GM19240 (cell line): ENCODE results near the gene PPP1R18.
A peak's percentile ranks its signal among the peaks of the same experiment; 100 is the strongest.
"Not testable (repeated sequence)": the region's sequence is repeated elsewhere in the genome, so short reads cannot be mapped to it uniquely, and the experiment has no call there.

Experiments used
- DNase-seq: peaks from one replicate; pipeline ENCODE4 v3.0.0; 2011; ENCODE audit warnings: low spot score; ENCODE audit not compliant: insufficient read length

The PPP1R18 gene

GRCh38 chr6:30686009-30686907 lies at the start of gene PPP1R18:
PPP1R18 (minus strand) TSS chr6:30686645; CDS start chr6:30686018, 627 bp downstream.
- no peak for DNase-seq

GRCh38 chr6:30735668-30736314 lies 49.3 kb upstream of the PPP1R18 start:
- no peak for DNase-seq

- no peak for DNase-seq
Observed at GRCh38 chr6:30732237-30732943, 45.9 kb upstream of the PPP1R18 start.

GRCh38 chr6:30730601-30731435 lies 44.4 kb upstream of the PPP1R18 start:
- DNase-seq, result peak; percentile 52

DNA sequence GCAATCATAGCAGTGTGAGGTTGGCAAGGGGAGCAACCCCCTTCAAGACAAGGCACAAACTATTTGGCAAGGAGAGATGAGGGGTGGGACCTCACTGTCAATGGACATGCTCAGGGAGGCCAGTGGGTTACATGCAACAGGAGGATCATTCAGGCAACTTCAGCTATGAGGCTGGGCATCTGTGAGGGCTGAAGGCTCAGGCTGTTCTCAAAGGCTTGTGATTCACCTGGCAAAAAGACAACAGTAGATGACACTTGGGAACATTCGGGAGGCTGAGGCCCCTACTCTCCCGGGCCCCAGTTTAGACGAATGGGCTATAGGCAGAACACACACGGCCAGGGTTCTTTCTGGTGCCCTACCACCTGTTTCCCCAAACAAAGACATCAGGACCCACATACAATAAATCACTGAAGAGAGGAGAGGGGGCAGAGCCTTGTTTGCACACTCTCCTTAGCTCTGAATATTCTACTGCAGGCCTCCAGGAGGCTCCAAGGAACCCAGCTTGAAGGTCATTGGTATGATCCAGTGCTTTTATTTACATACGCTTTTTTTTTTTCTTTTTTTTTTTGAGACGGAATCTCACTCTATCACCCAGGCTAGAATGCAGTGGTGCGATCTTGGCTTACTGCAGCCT lies 41.6 kb upstream of the PPP1R18 start:
- no peak for DNase-seq

DNA sequence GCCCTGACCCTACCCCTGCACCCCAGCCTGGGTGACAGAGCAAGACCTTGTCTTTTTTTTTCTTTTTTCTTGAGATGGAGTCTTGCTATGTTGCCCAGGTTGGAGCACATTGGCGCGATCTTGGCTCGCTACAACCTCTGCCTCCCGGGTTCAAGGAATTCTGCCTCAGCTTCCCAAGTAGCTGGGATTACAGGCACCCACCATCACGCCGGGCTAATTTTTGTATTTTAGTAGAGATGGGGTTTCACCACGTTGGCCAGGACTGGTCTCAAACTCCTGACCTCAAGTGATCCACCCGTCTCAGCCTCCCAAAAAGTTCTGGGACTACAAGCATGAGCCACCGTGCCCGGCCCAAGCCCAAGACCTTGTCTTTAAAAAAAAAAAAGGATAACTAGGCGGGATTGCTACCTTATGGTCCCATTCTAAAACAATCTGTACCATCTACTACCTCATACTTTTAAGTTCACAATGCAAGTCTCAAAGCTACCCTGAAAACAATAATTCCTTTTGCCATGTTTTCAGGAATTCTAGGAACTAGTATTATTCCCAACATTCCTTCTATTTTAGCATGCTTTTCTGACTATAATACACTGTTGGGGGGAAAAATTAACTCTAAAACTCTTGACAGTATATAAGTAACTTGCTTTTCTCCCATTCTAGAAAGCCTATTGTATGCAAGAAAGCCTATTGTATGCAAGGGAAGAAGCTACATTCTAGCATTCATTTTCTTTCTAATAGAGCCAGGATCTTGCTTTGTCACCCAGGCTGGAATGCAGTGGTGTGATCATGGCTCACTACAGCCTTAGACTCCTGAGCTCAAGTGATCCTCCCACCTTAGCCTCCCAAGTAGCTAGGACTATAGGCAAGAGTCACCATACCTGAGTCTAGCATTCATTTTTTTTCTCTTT lies 40.3 kb upstream of the PPP1R18 start:
- DNase-seq, result no peak

GRCh38 chr6:30725713-30726505 lies 39.5 kb upstream of the PPP1R18 start:
- DNase-seq, result no peak

DNA sequence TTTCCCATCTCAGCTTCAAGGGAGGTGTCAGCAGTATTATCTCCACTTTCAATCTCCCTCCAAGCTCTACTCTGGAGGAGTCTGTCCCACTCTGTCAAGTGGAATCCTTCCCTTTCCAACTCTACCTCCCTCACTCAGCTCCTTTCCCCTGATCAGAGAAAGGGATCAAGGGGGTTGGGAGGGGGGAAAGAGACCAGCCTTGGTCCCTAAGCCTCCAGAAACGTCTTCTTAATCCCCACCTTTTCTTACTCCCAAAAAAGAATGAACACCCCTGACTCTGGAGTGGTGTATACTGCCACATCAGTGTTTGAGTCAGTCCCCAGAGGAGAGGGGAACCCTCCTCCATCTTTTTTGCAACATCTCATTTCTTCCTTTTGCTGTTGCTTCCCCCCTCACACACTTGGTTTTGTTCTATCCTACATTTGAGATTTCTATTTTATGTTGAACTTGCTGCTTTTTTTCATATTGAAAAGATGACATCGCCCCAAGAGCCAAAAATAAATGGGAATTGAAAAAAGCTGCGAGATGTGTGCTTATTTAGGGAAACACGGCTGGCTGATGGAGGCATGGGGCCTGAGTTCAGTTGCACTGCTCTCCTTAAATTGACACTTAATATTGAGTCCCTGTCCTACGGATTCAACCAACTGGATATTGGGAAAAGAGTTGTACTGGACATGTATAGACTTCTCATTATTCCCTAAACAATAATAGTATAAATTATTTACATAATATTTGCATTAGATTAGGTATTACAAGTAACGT lies 38.6 kb upstream of the PPP1R18 start:
- DNase-seq, result no peak

- not testable (repeated sequence) for DNase-seq
Observed at GRCh38 chr6:30723843-30724741, 37.6 kb upstream of the PPP1R18 start.

GRCh38 chr6:30723159-30723842 lies 36.9 kb upstream of the PPP1R18 start:
- not testable (repeated sequence) for DNase-seq

- peak; percentile 47 for DNase-seq
Observed at GRCh38 chr6:30722280-30723112, 36.1 kb upstream of the PPP1R18 start.

- DNase-seq, result not testable (repeated sequence)
Observed at GRCh38 chr6:30722025-30722279, 35.5 kb upstream of the PPP1R18 start.

GRCh38 chr6:30721198-30722024 lies 35.0 kb upstream of the PPP1R18 start:
- DNase-seq, result peak; percentile 49

DNA sequence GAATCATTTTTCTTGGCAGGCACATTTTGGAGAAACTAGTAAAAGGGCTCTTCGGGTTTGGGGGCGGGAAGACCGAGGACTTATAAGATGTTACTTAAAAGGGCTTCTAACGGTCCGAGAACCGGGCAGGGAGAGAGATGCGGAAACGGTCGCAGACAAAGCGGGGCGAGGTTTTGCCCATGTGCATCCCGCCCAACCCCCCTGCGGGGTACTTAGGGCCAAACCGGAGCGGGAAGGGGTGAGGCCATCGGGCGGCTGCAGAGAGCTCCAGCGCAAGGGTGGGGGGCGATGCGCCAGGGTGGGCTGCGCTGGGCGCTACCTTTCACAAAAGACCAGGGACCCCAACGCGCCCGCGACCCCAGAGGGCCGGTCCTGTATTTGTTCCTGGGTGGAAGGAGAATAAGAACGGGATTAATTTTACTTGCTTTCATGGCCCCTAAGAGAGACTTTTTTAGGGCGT lies 34.3 kb upstream of the PPP1R18 start:
- DNase-seq, result peak; percentile 29
